ENCODE measurements around the gene NKAPD1. TPM values are rescaled to one million over a fixed set of nuclear protein-coding genes. Genes with fewer than 3 reads are reported as not detected.
"Not testable (repeated sequence)": the region's sequence is repeated elsewhere in the genome, so short reads cannot be mapped to it uniquely, and the experiment has no call there.

NKAPD1 gene
- total and polyA plus RNA-seq, 2 experiments from 2014 or later: 26.1 to 39.4 TPM

DNA sequence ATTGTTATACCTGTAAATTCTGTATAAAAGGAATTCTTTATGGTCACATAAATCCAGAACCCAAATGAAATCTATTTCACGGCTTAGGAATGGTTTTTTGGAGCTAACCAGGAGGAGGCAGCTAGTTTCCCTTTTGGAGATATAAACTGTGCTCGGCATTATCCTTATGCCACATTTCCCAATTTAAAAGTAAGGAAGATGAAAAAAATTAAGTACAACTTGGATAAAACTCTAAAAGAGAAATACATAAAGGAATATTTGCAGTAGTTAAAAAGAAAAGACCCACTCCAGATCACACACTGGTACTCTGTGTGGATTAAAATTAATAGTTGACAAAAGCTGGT is 31.2 kb upstream of the NKAPD1 start:
- H3K9ac ChIP-seq: no peak overlapping the region
- peaks cover 34% of the 10 kb centered on the region; the same call in 1 of the 2 replicates for H3K36me3 ChIP-seq (ENCODE audit: low read depth)
- no peaks in the 10 kb centered on the region for H3K9me2 ChIP-seq (ENCODE audit: insufficient read depth)
- 72 to 79% methylated on average over 2 of the region's 2 CpGs for WGBS, 2 experiments (ENCODE audit: low coverage in 1 of 2, low lambda C conversion rate in 2 of 2, missing lambda C conversion rate in 2 of 2)
- H3K79me2 ChIP-seq (ENCODE audit: insufficient read depth): no peaks in the 10 kb centered on the region
- no peak for TF ChIP-seq EZH2phosphoT487 (IDR thresholded peaks at IDR 0.05; ENCODE audit: insufficient read depth, low read depth)
- TF ChIP-seq EZH2 (IDR thresholded peaks at IDR 0.05; ENCODE audit: insufficient read depth, poor library complexity, severe bottlenecking): no peak
- no peak overlapping the region for H3K4me2 ChIP-seq (ENCODE audit: unreplicated experiment)
- 0 out of 2 replicates have a peak overlapping the region, but pooled peaks have one; percentile 52 for H3K27ac ChIP-seq
- H3F3A ChIP-seq (ENCODE audit: insufficient read depth): peaks cover 27% of the 10 kb centered on the region
- H2AFZ ChIP-seq: no peak overlapping the region
- H4K20me1 ChIP-seq (ENCODE audit: insufficient read depth): no peaks in the 10 kb centered on the region
- H3K27me3 ChIP-seq (replicated peaks; ENCODE audit: insufficient read depth): no peaks in the 10 kb centered on the region
- in situ Hi-C loops (cut with MboI): no loop called here
- H3K4me3 ChIP-seq: no peak overlapping the region
- no peak for DNase-seq
- H3K4me1 ChIP-seq (ENCODE audit: insufficient read depth): peaks cover 11% of the 10 kb centered on the region
- H3K9me3 ChIP-seq (ENCODE audit: low read depth): no peaks in the 10 kb centered on the region

GRCh38 chr11:112044961-112045360 is 29.1 kb upstream of the NKAPD1 start:
- in situ Hi-C loops (cut with MboI): no loop called here
- no peak overlapping the region for H3K9ac ChIP-seq
- no peaks in the 10 kb centered on the region for H3K9me2 ChIP-seq (ENCODE audit: insufficient read depth)
- no peak for TF ChIP-seq EZH2phosphoT487 (IDR thresholded peaks at IDR 0.05; ENCODE audit: insufficient read depth, low read depth)
- no peak for TF ChIP-seq EZH2 (IDR thresholded peaks at IDR 0.05; ENCODE audit: insufficient read depth, poor library complexity, severe bottlenecking)
- peaks cover 28% of the 10 kb centered on the region; the same call in 1 of the 2 replicates for H3K36me3 ChIP-seq (ENCODE audit: low read depth)
- 98 to 99% methylated on average over 4 of the region's 4 CpGs for WGBS, 2 experiments (ENCODE audit: low coverage in 1 of 2, low lambda C conversion rate in 2 of 2, missing lambda C conversion rate in 2 of 2)
- no peak overlapping the region for H3K4me2 ChIP-seq (ENCODE audit: unreplicated experiment)
- H3K27ac ChIP-seq: no peak overlapping the region
- H3K9me3 ChIP-seq (ENCODE audit: low read depth): no peaks in the 10 kb centered on the region
- H3F3A ChIP-seq (ENCODE audit: insufficient read depth): peaks cover 34% of the 10 kb centered on the region
- H3K4me3 ChIP-seq: no peak overlapping the region
- no peak for DNase-seq
- peaks cover 5% of the 10 kb centered on the region; the same call in 1 of the 2 replicates for H3K79me2 ChIP-seq (ENCODE audit: insufficient read depth)
- H2AFZ ChIP-seq: no peak overlapping the region
- H3K27me3 ChIP-seq (replicated peaks; ENCODE audit: insufficient read depth): no peaks in the 10 kb centered on the region
- H4K20me1 ChIP-seq (ENCODE audit: insufficient read depth): no peaks in the 10 kb centered on the region
- peaks cover 20% of the 10 kb centered on the region for H3K4me1 ChIP-seq (ENCODE audit: insufficient read depth)

GRCh38 chr11:112046647-112047046 is 27.5 kb upstream of the NKAPD1 start:
- H3K4me2 ChIP-seq (ENCODE audit: unreplicated experiment); H2AFZ ChIP-seq; in situ Hi-C loops (cut with MboI); H3K4me3 ChIP-seq; H3K9ac ChIP-seq; H4K20me1 ChIP-seq (ENCODE audit: insufficient read depth); H3K27me3 ChIP-seq (replicated peaks; ENCODE audit: insufficient read depth); H3K9me3 ChIP-seq (ENCODE audit: low read depth); H3K27ac ChIP-seq; DNase-seq; H3K9me2 ChIP-seq (ENCODE audit: insufficient read depth): not testable (repeated sequence)
- H3K79me2 ChIP-seq (ENCODE audit: insufficient read depth): peaks cover 14% of the 10 kb centered on the region
- peaks cover 28% of the 10 kb centered on the region; the same call in 1 of the 2 replicates for H3K36me3 ChIP-seq (ENCODE audit: low read depth)
- peaks cover 23% of the 10 kb centered on the region for H3F3A ChIP-seq (ENCODE audit: insufficient read depth)
- H3K4me1 ChIP-seq (ENCODE audit: insufficient read depth): peaks cover 20% of the 10 kb centered on the region
- 94 to 98% methylated on average over 2 of the region's 2 CpGs for WGBS, 2 experiments (ENCODE audit: low coverage in 1 of 2, low lambda C conversion rate in 2 of 2, missing lambda C conversion rate in 2 of 2)

GRCh38 chr11:112048256-112048655 is 25.8 kb upstream of the NKAPD1 start:
- H3K9me2 ChIP-seq (ENCODE audit: insufficient read depth); in situ Hi-C loops (cut with MboI): not testable (repeated sequence)

GRCh38 chr11:112049777-112050176 is 24.3 kb upstream of the NKAPD1 start:
- no peaks in the 10 kb centered on the region for H3K9me3 ChIP-seq (ENCODE audit: low read depth)
- in situ Hi-C loops (cut with MboI): no loop called here
- no peak overlapping the region for H3K27ac ChIP-seq
- no peaks in the 10 kb centered on the region for H4K20me1 ChIP-seq (ENCODE audit: insufficient read depth)
- H3K27me3 ChIP-seq (replicated peaks; ENCODE audit: insufficient read depth): no peaks in the 10 kb centered on the region
- WGBS, 2 experiments (ENCODE audit: low coverage in 1 of 2, low lambda C conversion rate in 2 of 2, missing lambda C conversion rate in 2 of 2): 50 to 51% methylated on average over 2 of the region's 2 CpGs
- H3K36me3 ChIP-seq (ENCODE audit: low read depth): peaks cover 19% of the 10 kb centered on the region; the same call in 1 of the 2 replicates
- TF ChIP-seq EZH2phosphoT487 (IDR thresholded peaks at IDR 0.05; ENCODE audit: insufficient read depth, low read depth): no peak
- no peak for TF ChIP-seq EZH2 (IDR thresholded peaks at IDR 0.05; ENCODE audit: insufficient read depth, poor library complexity, severe bottlenecking)
- DNase-seq: no peak
- no peak overlapping the region for H3K9ac ChIP-seq
- peaks cover 9% of the 10 kb centered on the region for H3K4me1 ChIP-seq (ENCODE audit: insufficient read depth)
- H3K4me2 ChIP-seq (ENCODE audit: unreplicated experiment): no peak overlapping the region
- H3K9me2 ChIP-seq (ENCODE audit: insufficient read depth): no peaks in the 10 kb centered on the region
- no peak overlapping the region for H2AFZ ChIP-seq
- peaks cover 8% of the 10 kb centered on the region; the same call in 1 of the 2 replicates for H3F3A ChIP-seq (ENCODE audit: insufficient read depth)
- H3K79me2 ChIP-seq (ENCODE audit: insufficient read depth): peaks cover 14% of the 10 kb centered on the region
- no peak overlapping the region for H3K4me3 ChIP-seq

More at GRCh38 chr11:112048256-112048655, 25.8 kb upstream of the NKAPD1 start:
- not testable (repeated sequence) for DNase-seq; H2AFZ ChIP-seq; H4K20me1 ChIP-seq (ENCODE audit: insufficient read depth); H3F3A ChIP-seq (ENCODE audit: insufficient read depth); H3K27me3 ChIP-seq (replicated peaks; ENCODE audit: insufficient read depth); H3K9me3 ChIP-seq (ENCODE audit: low read depth); H3K4me3 ChIP-seq; H3K9ac ChIP-seq; H3K4me2 ChIP-seq (ENCODE audit: unreplicated experiment); H3K4me1 ChIP-seq (ENCODE audit: insufficient read depth)
- 67 to 79% methylated on average over 3 of the region's 3 CpGs for WGBS, 2 experiments (ENCODE audit: low coverage in 1 of 2, low lambda C conversion rate in 2 of 2, missing lambda C conversion rate in 2 of 2)
- 0 out of 2 replicates have a peak overlapping the region, but pooled peaks have one; percentile 1 for H3K27ac ChIP-seq
- H3K79me2 ChIP-seq (ENCODE audit: insufficient read depth): peaks cover 14% of the 10 kb centered on the region
- peaks cover 28% of the 10 kb centered on the region; the same call in 1 of the 2 replicates for H3K36me3 ChIP-seq (ENCODE audit: low read depth)
